ENCODE results near the gene ANXA2R.

ANXA2R gene

GRCh38 chr5:43000914-43001313 is 39.2 kb downstream of the ANXA2R start:
- Histone ChIP-seq H3K9me3 (no peaks in the 10 kb centered on the region), H3K4me3 (ENCODE audit: low read depth in 1 of 2, low read length in 1 of 2) (no peak overlapping the region)

GRCh38 chr5:43000111-43000840 is 39.8 kb downstream of the ANXA2R start:
- peak overlapping the region; percentile 31 to 38 for H3K4me3 ChIP-seq (ENCODE audit: low read depth in 1 of 2, low read length in 1 of 2)

More at GRCh38 chr5:43000914-43001313, 39.2 kb downstream of the ANXA2R start:
- peaks cover 16% of the 10 kb centered on the region for H3K27me3 ChIP-seq
- no peak for TF ChIP-seq CTCF (IDR thresholded peaks at IDR 0.05)
- no peaks in the 10 kb centered on the region for H3K36me3 ChIP-seq
- H3K4me1 ChIP-seq (ENCODE audit: control insufficient read depth in 1 of 2, insufficient read depth in 1 of 2, low read depth in 1 of 2, low read length in 1 of 2): peaks cover 16 to 18% of the 10 kb centered on the region in 2 experiments
- no peak overlapping the region for H3K27ac ChIP-seq

GRCh38 chr5:42995360-42995751 is 44.8 kb downstream of the ANXA2R start:
- peaks cover 35 to 41% of the 10 kb centered on the region in 2 experiments for H3K4me1 ChIP-seq (ENCODE audit: control insufficient read depth in 1 of 2, insufficient read depth in 1 of 2, low read depth in 1 of 2, low read length in 1 of 2)

More at GRCh38 chr5:43000111-43000840, 39.8 kb downstream of the ANXA2R start:
- Histone ChIP-seq H3K27ac (peak overlapping the region; percentile 15), H3K27me3 (peaks cover 16% of the 10 kb centered on the region), H3K36me3 (no peaks in the 10 kb centered on the region), H3K4me1 (ENCODE audit: control insufficient read depth in 1 of 2, insufficient read depth in 1 of 2, low read depth in 1 of 2, low read length in 1 of 2) (peaks cover 23% of the 10 kb centered on the region in 2 experiments), H3K9me3 (no peaks in the 10 kb centered on the region)
- no peak for TF ChIP-seq CTCF (IDR thresholded peaks at IDR 0.05)

GRCh38 chr5:42994555-42995359 is 45.4 kb downstream of the ANXA2R start:
- Histone ChIP-seq H3K27ac (peak overlapping the region; percentile 94), H3K36me3 (no peaks in the 10 kb centered on the region), H3K27me3 (peaks cover 2% of the 10 kb centered on the region), H3K4me3 (ENCODE audit: low read depth in 1 of 2, low read length in 1 of 2) (peak overlapping the region; percentile 70 to 74), H3K9me3 (no peaks in the 10 kb centered on the region), H3K4me1 (ENCODE audit: control insufficient read depth in 1 of 2, insufficient read depth in 1 of 2, low read depth in 1 of 2, low read length in 1 of 2) (peaks cover 29 to 41% of the 10 kb centered on the region in 2 experiments)
- TF ChIP-seq CTCF (IDR thresholded peaks at IDR 0.05): peak; percentile 92

More at GRCh38 chr5:42995360-42995751, 44.8 kb downstream of the ANXA2R start:
- Histone ChIP-seq H3K9me3 (no peaks in the 10 kb centered on the region), H3K4me3 (ENCODE audit: low read depth in 1 of 2, low read length in 1 of 2) (peak overlapping the region; percentile 70 to 74), H3K27ac (peak overlapping the region; percentile 94), H3K36me3 (no peaks in the 10 kb centered on the region), H3K27me3 (peaks cover 8% of the 10 kb centered on the region)
- no peak for TF ChIP-seq CTCF (IDR thresholded peaks at IDR 0.05)

GRCh38 chr5:42994246-42994554 is 45.9 kb downstream of the ANXA2R start:
- H3K27me3 ChIP-seq: no peaks in the 10 kb centered on the region
- H3K9me3 ChIP-seq: no peaks in the 10 kb centered on the region
- no peak for TF ChIP-seq CTCF (IDR thresholded peaks at IDR 0.05)
- no peaks in the 10 kb centered on the region for H3K36me3 ChIP-seq
- H3K4me1 ChIP-seq (ENCODE audit: control insufficient read depth in 1 of 2, insufficient read depth in 1 of 2, low read depth in 1 of 2, low read length in 1 of 2): peaks cover 28 to 39% of the 10 kb centered on the region in 2 experiments
- H3K27ac ChIP-seq: peak overlapping the region; percentile 94
- H3K4me3 ChIP-seq (ENCODE audit: low read depth in 1 of 2, low read length in 1 of 2): peak overlapping the region; percentile 70 to 74

All from neutrophil (primary cell).